HG02884 (cell line): ENCODE data around the gene CDH2.

Experiments
- ATAC-seq: cut with Tn5 transposase; IDR thresholded peaks from one replicate; pipeline ENCODE4 v1.9.1; 2021; ENCODE audit warnings: mild to moderate bottlenecking, moderate library complexity; ENCODE audit not compliant: unreplicated experiment

CDH2 gene

GRCh38 chr18:28045880-28046279, 131.1 kb downstream of the CDH2 start:
- ATAC-seq, result no peak

DNA sequence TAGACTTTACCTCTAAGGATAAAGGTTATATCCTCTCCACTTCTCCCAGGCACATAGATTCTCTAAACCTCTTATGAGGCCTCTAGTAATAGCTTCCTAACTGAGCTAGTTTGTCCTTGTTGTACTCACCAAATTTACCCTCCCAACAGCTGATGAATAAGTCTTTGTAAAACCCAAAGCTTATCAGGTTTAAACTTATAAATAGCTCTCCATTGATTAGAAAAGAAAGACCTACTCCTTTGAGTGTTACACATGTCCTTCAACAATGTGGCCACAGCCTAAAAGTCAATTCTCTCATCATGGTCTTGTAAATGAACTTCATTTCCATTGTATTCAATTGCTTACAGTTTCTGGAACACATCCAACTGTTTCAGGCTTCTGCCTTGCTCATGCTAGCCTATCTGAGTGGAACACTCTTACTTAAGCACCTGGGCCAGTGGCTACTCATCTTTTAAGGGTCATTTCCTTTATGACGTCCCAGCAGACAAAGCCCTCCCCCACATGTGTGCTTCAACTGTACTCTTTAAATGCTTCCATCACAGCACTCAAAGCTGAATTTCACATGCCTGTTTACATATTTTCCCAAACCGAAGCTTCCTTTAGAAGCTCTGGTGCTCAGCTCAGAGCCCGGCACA, 131.6 kb downstream of the CDH2 start:
- ATAC-seq, result no peak

- ATAC-seq, result no peak
Measured at GRCh38 chr18:28044036-28044435, 132.9 kb downstream of the CDH2 start.

- no peak for ATAC-seq
Measured at GRCh38 chr18:28043631-28044030, 133.3 kb downstream of the CDH2 start.

- ATAC-seq, result no peak
Measured at GRCh38 chr18:28041366-28041765, 135.6 kb downstream of the CDH2 start.

GRCh38 chr18:28040716-28041115, 136.2 kb downstream of the CDH2 start:
- ATAC-seq, result no peak

- ATAC-seq, result no peak
Measured at GRCh38 chr18:28040211-28040610, 136.7 kb downstream of the CDH2 start.

DNA sequence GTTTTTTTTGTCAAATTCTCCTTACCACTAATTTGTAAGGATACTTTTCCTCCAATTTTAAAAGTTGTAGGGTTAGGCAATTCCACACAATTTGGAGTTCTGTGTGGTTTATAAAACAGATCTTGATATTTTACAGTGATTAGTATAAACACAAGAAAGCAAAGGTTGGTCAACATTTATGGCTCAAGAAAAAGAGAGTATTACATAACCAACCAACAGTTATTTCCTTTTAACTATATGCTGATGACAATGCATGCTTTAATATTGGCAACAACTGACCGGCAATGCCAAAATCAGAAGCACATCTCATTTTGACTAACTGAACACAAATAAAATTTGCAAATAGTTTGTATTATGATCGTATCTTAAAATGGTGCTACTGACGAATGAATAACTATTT, 137.2 kb downstream of the CDH2 start:
- no peak for ATAC-seq

- ATAC-seq, result no peak
Measured at GRCh38 chr18:28039078-28039477, 137.9 kb downstream of the CDH2 start.

- no peak for ATAC-seq
Measured at GRCh38 chr18:28036488-28036887, 140.4 kb downstream of the CDH2 start.

DNA sequence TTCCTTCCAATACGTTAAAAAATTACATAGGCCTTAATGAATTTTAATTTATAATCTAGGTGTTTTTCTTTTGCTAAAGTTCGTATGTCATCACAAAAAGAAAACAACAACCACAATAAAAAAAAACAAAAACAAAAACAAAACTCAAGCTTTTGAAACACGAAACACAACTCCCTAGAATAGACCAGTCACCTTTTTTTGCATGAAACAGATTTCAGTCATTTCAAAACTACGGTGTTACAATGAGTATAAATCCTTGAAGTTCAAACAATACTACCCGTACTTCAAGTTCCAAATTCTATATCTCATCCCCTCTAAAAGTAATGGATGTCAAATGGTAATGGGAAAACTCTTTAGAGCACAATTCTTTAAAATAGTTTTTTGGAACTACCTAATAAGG, 142.4 kb downstream of the CDH2 start:
- ATAC-seq, result no peak

GRCh38 chr18:28032177-28032576, 144.8 kb downstream of the CDH2 start:
- ATAC-seq, result no peak

- ATAC-seq, result no peak
Measured at GRCh38 chr18:28030458-28030857, 146.5 kb downstream of the CDH2 start.

DNA sequence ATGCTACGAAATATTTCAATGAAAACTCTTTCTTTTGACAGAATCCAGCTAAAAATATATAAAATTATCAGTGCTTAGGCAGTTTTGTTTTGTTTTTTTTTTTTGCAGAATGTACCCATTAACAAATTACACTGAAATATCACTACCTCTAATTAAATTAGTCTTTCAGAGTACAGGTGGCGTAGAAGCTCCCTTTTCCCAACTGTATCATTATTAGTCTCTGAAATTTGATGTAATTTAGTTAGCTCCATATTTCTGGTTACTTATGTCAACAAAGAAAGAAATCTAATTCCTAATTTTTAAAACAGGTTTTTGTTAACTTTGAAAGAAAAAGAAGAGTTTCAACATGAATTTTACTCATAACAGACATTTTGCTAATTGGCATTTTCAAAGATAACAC, 149.2 kb downstream of the CDH2 start:
- ATAC-seq, result no peak

GRCh38 chr18:28019425-28020108, 157.4 kb downstream of the CDH2 start:
- ATAC-seq, result no peak

DNA sequence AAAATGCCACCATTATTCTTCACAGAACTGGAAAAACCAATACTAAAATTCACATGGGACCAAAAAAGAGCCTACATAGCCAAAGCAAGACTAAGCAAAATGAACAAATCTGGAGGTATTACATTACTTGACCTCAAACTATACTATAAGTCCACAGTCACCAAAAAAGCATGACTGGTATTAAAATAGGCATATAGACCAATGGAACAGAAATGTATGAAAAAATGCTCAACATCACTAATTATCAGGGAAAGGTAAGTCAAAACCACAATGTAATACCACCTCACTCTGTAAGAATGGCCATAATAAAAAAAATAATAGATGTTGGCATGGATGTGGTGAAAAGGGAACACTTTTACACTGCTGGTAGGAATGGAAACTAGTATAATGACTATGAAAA, 158.6 kb downstream of the CDH2 start:
- no peak for ATAC-seq

DNA sequence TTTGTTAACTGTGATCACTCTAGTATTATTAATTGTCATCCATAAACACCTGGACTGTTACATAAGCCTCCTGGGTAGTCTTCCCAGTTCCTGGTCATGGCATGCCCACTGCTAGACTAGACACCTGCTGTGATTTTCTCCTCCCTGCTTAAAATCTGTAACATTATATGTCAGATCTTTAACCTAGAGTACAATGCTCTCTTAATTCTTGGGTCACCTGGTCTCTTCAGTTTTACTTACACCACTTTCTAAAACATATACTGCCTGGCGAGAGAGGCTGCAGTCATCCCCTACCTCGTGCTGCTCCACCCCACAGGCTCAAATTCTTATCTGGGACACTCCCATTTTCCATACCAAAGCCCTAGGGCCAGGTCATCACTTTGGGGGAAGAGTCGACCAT, 161.3 kb downstream of the CDH2 start:
- ATAC-seq, result no peak

GRCh38 chr18:28013066-28013465, 163.9 kb downstream of the CDH2 start:
- no peak for ATAC-seq

- ATAC-seq, result no peak
Measured at GRCh38 chr18:28012336-28012735, 164.6 kb downstream of the CDH2 start.

GRCh38 chr18:28009589-28009988, 167.3 kb downstream of the CDH2 start:
- ATAC-seq, result no peak

DNA sequence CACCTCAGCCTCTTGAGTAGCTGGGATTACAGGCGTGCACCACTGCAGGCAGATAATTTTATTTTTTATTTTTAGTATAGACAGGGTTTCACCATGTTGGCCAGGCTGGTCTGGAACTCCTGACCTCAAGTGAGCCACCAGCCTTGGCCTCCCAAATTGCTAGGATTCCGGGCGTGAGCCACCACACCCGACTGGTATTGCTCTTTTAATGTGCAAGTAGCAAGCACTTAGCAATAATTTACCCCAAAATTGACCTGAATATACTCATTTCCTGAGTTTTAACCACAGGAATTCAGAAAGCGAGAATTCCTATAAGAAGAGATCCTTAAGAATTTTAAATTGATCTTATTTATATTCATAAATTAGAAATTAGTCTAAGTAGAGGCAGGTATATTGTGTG, 169.1 kb downstream of the CDH2 start:
- ATAC-seq, result no peak

DNA sequence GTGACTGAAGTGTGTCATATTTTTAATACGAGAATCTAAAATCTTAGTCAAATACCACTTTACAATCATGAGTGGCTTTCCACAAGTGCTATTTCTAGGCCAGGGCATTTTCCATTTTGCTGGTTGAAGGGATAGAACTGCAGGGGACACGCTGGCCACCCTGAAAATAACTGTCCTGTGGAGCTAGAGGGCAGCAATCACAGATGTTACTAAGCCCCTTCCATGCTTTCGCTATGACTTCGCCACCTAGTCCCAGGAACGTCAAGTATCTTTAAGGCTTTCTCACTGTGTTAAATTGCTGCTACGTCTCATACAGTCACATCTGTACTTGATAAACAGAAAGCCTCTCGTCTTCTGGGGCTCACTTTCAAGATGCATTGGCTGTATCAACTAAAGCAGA, 171.8 kb downstream of the CDH2 start:
- ATAC-seq, result no peak

DNA sequence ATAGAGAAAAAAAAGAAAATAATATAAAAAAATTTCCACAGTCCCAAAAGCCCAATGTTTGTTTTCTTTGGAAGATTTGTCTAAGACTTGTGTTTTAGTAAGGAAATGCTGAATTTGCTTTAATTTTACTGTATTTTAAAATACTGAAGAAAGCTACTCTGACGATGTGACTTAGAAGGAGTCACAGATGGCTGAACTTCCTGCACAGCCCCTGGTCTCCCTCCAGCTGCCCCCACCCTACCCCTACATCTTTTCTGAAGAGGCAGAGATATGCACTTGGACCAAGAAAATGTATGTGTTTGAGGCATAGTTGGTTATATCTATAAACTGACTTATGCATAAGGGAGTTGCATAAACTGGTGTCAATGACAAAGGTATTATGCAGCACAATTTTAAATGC, 172.3 kb downstream of the CDH2 start:
- ATAC-seq, result no peak
